AG04450 (cell line): ENCODE results near the gene CTNNB1. TPM values are rescaled to one million over a fixed set of nuclear protein-coding genes. Genes with fewer than 3 reads are reported as not detected.
A peak's percentile ranks its signal among the peaks of the same experiment; 100 is the strongest.

Experiments
- CTCF ChIA-PET: fragments of 300-600, 350-600 bp; formaldehyde crosslinking; extraction: SDS; loops from one replicate; lab custom pipeline; 2022; ENCODE audit warnings: antibody characterized with exemption, inconsistent platforms; lab: Charles Lee
- POLR2A ChIA-PET: fragments of 350-600 bp; formaldehyde crosslinking; extraction: SDS; loops from one replicate; lab custom pipeline; 2021; ENCODE audit warnings: antibody characterized with exemption, inconsistent platforms; lab: Yijun Ruan, JAX
- DNase-seq: peaks from one replicate; pipeline ENCODE4 v3.0.0-alpha.2; 2011; ENCODE audit warnings: low read depth, low spot score
- H3K27ac ChIP-seq: one replicate; pipeline ENCODE4 v1.5.1; 2012; ENCODE audit warnings: low read depth, low read length, control low read depth
- H3K27me3 ChIP-seq: one replicate; pipeline ENCODE4 v1.6.0; 2012; ENCODE audit warnings: low read length; ENCODE audit not compliant: control insufficient read depth, insufficient read depth
- H3K4me3 ChIP-seq: 2 replicates; pipeline ENCODE4 v1.5.1; 2011; ENCODE audit warnings: mild to moderate bottlenecking, low read depth, low read length, control low read depth
- H3K9me3 ChIP-seq: 2 replicates; pipeline ENCODE4 v1.5.1; 2012; ENCODE audit warnings: low read length; ENCODE audit not compliant: control insufficient read depth, insufficient read depth
- CTCF ChIP-seq: IDR thresholded peaks from 2 replicates; pipeline ENCODE4 v1.5.1; 2011; ENCODE audit warnings: low read depth, low read length, control low read depth, inconsistent platforms
- polyA plus RNA-seq: library from polyadenylated mRNA; depleted of rRNA; stranded (reverse); fragments of >200 nt; gene quantifications from 2 replicates; pipeline ENCODE4 v1.2.3, GENCODE V29; 2011

The CTNNB1 gene
- polyA plus RNA-seq, 1 experiment: 352 TPM

GRCh38 chr3:41224120-41224806 lies 25.0 kb downstream of the CTNNB1 start:
- Histone ChIP-seq H3K4me3 (no peak overlapping the region), H3K27ac (no peak overlapping the region), H3K27me3 (no peaks in the 10 kb centered on the region), H3K9me3 (no peaks in the 10 kb centered on the region)
- ChIA-PET POLR2A (no interaction called here), CTCF (interaction anchor here (0.6 to 1.8 kb wide), 2 partner anchors 15 to 22 kb away, joined by 4 to 6 read pairs; no protein-coding TSS in a partner anchor)
- no peak for TF ChIP-seq CTCF
- peak; percentile 43 for DNase-seq

GRCh38 chr3:41234823-41235721 lies 35.8 kb downstream of the CTNNB1 start:
- Histone ChIP-seq H3K27ac (no peak overlapping the region), H3K9me3 (no peaks in the 10 kb centered on the region), H3K27me3 (no peaks in the 10 kb centered on the region), H3K4me3 (no peak overlapping the region)
- CTCF ChIA-PET: interaction anchor here (0.5 to 1.2 kb wide), 3 partner anchors 481 to 1043 kb away, joined by 3 to 4 read pairs (median 3); no protein-coding TSS in a partner anchor
- POLR2A ChIA-PET: interaction anchor here (0.6 kb wide), 1 partner anchor 36 kb away, joined by 3 read pairs; the partner anchor contains the start of gene CTNNB1
- DNase-seq: no peak
- no peak for TF ChIP-seq CTCF

GRCh38 chr3:41236228-41236627 lies 36.9 kb downstream of the CTNNB1 start:
- H3K4me3 ChIP-seq: no peak overlapping the region
- ChIA-PET CTCF (interaction anchor here (1.2 kb wide), 1 partner anchor 480 kb away, joined by 4 read pairs; no protein-coding TSS in a partner anchor), POLR2A (interaction anchor here (1.2 kb wide), 1 partner anchor 37 kb away, joined by 5 read pairs; the partner anchor contains the start of gene CTNNB1)
- H3K9me3 ChIP-seq: no peaks in the 10 kb centered on the region
- H3K27ac ChIP-seq: no peak overlapping the region
- no peak for DNase-seq
- TF ChIP-seq CTCF: no peak
- H3K27me3 ChIP-seq: no peaks in the 10 kb centered on the region

- DNase-seq: no peak
- H3K4me3 ChIP-seq: no peak overlapping the region
- H3K27ac ChIP-seq: no peak overlapping the region
- H3K9me3 ChIP-seq: no peaks in the 10 kb centered on the region
- ChIA-PET CTCF (no interaction called here), POLR2A (no interaction called here)
- no peak for TF ChIP-seq CTCF
- no peaks in the 10 kb centered on the region for H3K27me3 ChIP-seq
Measured at GRCh38 chr3:41237907-41238306, 38.6 kb downstream of the CTNNB1 start.
